ENCODE data around the gene COQ8A. TPM values are rescaled to one million over a fixed set of nuclear protein-coding genes. Genes with fewer than 3 reads are reported as not detected.
A peak's percentile ranks its signal among the peaks of the same experiment; 100 is the strongest.

COQ8A gene
- total RNA-seq, 2 experiments from 2014 or later = 55.0 to 56.0 TPM

- H3K4me1 ChIP-seq (ENCODE audit: insufficient read depth, low read length) = peaks cover 43% of the 10 kb centered on the region
- ATAC-seq (ENCODE audit: poor library complexity) (no peak), DNase-seq (no peak)
- H3K27ac ChIP-seq (ENCODE audit: low read depth in 1 of 2, low read length in 2 of 2) = no peak overlapping the region
- ChIA-PET CTCF (interaction anchor here (0.6 to 1.0 kb wide), 4 partner anchors 311 to 530 kb away, joined by 3 to 6 read pairs (median 4); partner anchors contain the start of gene PARP1), POLR2A (interaction anchor here (0.7 to 2.9 kb wide), 13 partner anchors 19 to 1470 kb away, joined by 3 to 53 read pairs (median 6); partner anchors contain the start of genes ARF1, H3-3A, PARP1 and SRP9)
- H3K27ac Mint-ChIP-seq = peak overlapping the region; percentile 95
- H3K36me3 Mint-ChIP-seq (ENCODE audit: low read depth) = peaks cover 19% of the 10 kb centered on the region
- H3K9me3 Mint-ChIP-seq = peaks cover 13% of the 10 kb centered on the region
- H3K27me3 ChIP-seq (ENCODE audit: control insufficient read depth in 1 of 2, insufficient read depth in 2 of 2, low read length in 2 of 2) = no peaks in the 10 kb centered on the region
- no peak overlapping the region for H3K4me3 ChIP-seq (ENCODE audit: low read length)
- TF ChIP-seq, protein P1, sequence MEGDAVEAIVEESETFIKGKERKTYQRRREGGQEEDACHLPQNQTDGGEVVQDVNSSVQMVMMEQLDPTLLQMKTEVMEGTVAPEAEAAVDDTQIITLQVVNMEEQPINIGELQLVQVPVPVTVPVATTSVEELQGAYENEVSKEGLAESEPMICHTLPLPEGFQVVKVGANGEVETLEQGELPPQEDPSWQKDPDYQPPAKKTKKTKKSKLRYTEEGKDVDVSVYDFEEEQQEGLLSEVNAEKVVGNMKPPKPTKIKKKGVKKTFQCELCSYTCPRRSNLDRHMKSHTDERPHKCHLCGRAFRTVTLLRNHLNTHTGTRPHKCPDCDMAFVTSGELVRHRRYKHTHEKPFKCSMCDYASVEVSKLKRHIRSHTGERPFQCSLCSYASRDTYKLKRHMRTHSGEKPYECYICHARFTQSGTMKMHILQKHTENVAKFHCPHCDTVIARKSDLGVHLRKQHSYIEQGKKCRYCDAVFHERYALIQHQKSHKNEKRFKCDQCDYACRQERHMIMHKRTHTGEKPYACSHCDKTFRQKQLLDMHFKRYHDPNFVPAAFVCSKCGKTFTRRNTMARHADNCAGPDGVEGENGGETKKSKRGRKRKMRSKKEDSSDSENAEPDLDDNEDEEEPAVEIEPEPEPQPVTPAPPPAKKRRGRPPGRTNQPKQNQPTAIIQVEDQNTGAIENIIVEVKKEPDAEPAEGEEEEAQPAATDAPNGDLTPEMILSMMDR (IDR thresholded peaks at IDR 0.05) = no peak
- peak overlapping the region; percentile 91 for H3K4me3 Mint-ChIP-seq
- no peaks in the 10 kb centered on the region for H3K36me3 ChIP-seq (ENCODE audit: insufficient read depth, low read length)
- intact Hi-C loops (cut with DNase I, micrococcal nuclease) = loop anchor here (2.0 to 10.0 kb wide), 4 partner anchors 55 to 873 kb away; partner anchors contain the start of gene H3-3A (in 1 of the 2)
- peaks cover 0 to 19% of the 10 kb centered on the region in 2 experiments for H3K9me3 ChIP-seq (ENCODE audit: control insufficient read depth in 1 of 2, insufficient read depth in 1 of 2, low read length in 2 of 2)
- no peaks in the 10 kb centered on the region for H3K27me3 Mint-ChIP-seq
- peaks cover 47% of the 10 kb centered on the region for H3K4me1 Mint-ChIP-seq (ENCODE audit: low read depth)
Measured at GRCh38 chr1:226937940-226938725, 2.0 kb upstream of the COQ8A start.

DNA sequence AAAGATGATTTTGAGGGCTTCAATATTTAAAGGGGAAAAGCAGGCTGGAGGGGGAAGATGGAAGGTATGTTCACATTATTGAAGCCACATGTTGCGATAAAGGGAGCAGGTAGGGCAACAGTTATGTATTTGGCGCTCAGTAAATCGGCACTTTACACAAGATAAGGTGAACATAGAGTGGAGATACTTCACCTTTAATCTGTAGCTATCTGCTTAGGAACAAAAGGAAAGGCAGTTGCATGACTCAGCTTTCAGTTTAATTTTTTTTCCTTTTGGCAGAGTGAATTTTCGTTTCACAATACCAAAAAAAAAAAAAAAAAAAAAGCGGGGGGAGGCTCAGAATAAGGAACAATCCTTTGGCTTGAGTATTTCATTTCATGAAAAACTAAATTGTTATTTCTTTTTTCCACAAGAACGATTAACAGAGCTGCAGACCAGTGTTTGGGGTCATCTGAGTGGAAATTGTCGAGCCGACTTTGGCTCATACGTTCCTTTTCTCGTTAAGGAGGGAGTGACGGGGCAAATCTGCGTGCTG lies 1.1 kb upstream of the COQ8A start:
- TF ChIP-seq, protein P1 (IDR thresholded peaks at IDR 0.05) = no peak
- Histone ChIP-seq H3K9me3 (ENCODE audit: control insufficient read depth in 1 of 2, insufficient read depth in 1 of 2, low read length in 2 of 2) (peaks cover 0 to 17% of the 10 kb centered on the region in 2 experiments), H3K4me3 (ENCODE audit: low read length) (peak overlapping the region; percentile 81), H3K36me3 (ENCODE audit: insufficient read depth, low read length) (no peaks in the 10 kb centered on the region), H3K4me1 (ENCODE audit: insufficient read depth, low read length) (peaks cover 43% of the 10 kb centered on the region), H3K27me3 (ENCODE audit: control insufficient read depth in 1 of 2, insufficient read depth in 2 of 2, low read length in 2 of 2) (no peaks in the 10 kb centered on the region), H3K27ac (ENCODE audit: low read depth in 1 of 2, low read length in 2 of 2) (peak overlapping the region; percentile 96 to 98)
- Mint-ChIP-seq H3K9me3 (peaks cover 12% of the 10 kb centered on the region), H3K27me3 (no peaks in the 10 kb centered on the region), H3K36me3 (ENCODE audit: low read depth) (peaks cover 25% of the 10 kb centered on the region), H3K4me1 (ENCODE audit: low read depth) (peaks cover 56% of the 10 kb centered on the region), H3K4me3 (peak overlapping the region; percentile 91), H3K27ac (peak overlapping the region; percentile 95)
- ChIA-PET POLR2A (interaction anchor here (0.6 to 2.9 kb wide), 23 partner anchors 12 to 1471 kb away, joined by 3 to 53 read pairs (median 5); partner anchors contain the start of genes ARF1, H3-3A, PARP1 and SRP9), CTCF (interaction anchor here (0.6 to 1.0 kb wide), 3 partner anchors 312 to 531 kb away, joined by 4 to 6 read pairs (median 4); partner anchors contain the start of gene PARP1)
- intact Hi-C loops (cut with DNase I, micrococcal nuclease) = loop anchor here (2.0 to 10.0 kb wide), 4 partner anchors 56 to 874 kb away; partner anchors contain the start of gene H3-3A (in 1 of the 2)
- peak in 2 of 14 experiments; percentile 53 to 58 for DNase-seq
- no peak for ATAC-seq (ENCODE audit: poor library complexity)

DNA sequence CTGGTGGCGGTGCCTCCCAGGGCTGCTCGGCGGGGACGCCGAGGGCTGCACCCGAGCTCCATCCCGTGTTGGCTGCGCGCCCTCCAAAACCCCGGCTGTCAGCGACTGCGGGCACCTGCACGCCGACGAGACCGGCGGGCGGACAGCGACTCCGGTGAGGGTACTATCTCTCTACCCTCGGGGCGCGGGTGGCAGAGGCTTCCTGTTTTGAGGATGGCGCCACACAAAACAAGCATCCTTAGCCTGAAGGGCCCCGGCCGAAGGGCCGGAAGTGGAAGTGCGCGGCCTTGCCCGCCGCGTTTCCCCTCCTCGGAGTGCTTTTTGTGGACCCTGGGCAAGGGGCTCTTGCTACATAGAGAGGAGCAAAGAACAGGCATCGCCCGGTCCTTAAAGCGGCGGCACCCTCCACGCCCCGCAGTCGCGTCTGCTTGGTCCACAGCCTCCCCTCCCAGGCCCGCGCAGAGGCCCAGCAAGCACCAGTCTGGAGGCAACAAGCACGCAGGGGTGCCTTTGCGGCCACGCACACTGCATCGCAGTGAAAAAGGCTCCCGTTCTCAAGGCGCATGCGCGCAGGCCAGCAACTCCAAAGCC lies 561 bp upstream of the COQ8A start:
- ChIA-PET POLR2A (interaction anchor here (0.6 to 2.9 kb wide), 31 partner anchors 8 to 1512 kb away, joined by 3 to 53 read pairs (median 5); partner anchors contain the start of genes ARF1, CDC42BPA, H3-3A and ITPKB), CTCF (interaction anchor here (0.9 to 1.2 kb wide), 3 partner anchors 313 to 532 kb away, joined by 3 to 5 read pairs (median 4); partner anchors contain the start of gene PARP1)
- H3K4me1 ChIP-seq (ENCODE audit: insufficient read depth, low read length) = peaks cover 43% of the 10 kb centered on the region
- H3K4me3 ChIP-seq (ENCODE audit: low read length) = peak overlapping the region; percentile 81
- DNase-seq = peak in 12 of 14 experiments; percentile 52 to 86 (median 66)
- Mint-ChIP-seq H3K9me3 (peaks cover 9% of the 10 kb centered on the region), H3K4me3 (peak overlapping the region; percentile 91), H3K27me3 (no peaks in the 10 kb centered on the region), H3K27ac (peak overlapping the region; percentile 95), H3K4me1 (ENCODE audit: low read depth) (peaks cover 61% of the 10 kb centered on the region), H3K36me3 (ENCODE audit: low read depth) (peaks cover 23% of the 10 kb centered on the region)
- peak overlapping the region; percentile 96 to 98 for H3K27ac ChIP-seq (ENCODE audit: low read depth in 1 of 2, low read length in 2 of 2)
- intact Hi-C loops (cut with DNase I, micrococcal nuclease) = loop anchor here (1.0 to 10.0 kb wide), 6 partner anchors 57 to 1145 kb away; partner anchors contain the start of genes ARF1 (in 1 of the 2) and H3-3A (in 1 of the 2)
- peaks cover 0 to 12% of the 10 kb centered on the region in 2 experiments for H3K9me3 ChIP-seq (ENCODE audit: control insufficient read depth in 1 of 2, insufficient read depth in 1 of 2, low read length in 2 of 2)
- H3K36me3 ChIP-seq (ENCODE audit: insufficient read depth, low read length) = no peaks in the 10 kb centered on the region
- no peaks in the 10 kb centered on the region for H3K27me3 ChIP-seq (ENCODE audit: control insufficient read depth in 1 of 2, insufficient read depth in 2 of 2, low read length in 2 of 2)
- ATAC-seq (ENCODE audit: poor library complexity) = peak; percentile 14
- TF ChIP-seq, protein P1 (IDR thresholded peaks at IDR 0.05) = no peak

Measured in CD4-positive, alpha-beta T cell (primary cell).